Activated CD8-positive, alpha-beta memory T cell treated with anti-CD3 and anti-CD28 coated beads, Interleukin-2, amount 50 U/mL, for 24 hours (primary cell): ENCODE data around the gene ZNF331.

Source experiments
- DNase-seq: peaks from one replicate; pipeline ENCODE4 v3.0.0-alpha.2; 2020; ENCODE audit errors: extremely low read depth

The ZNF331 gene

GRCh38 chr19:53520547-53521372 is 17.2 kb upstream of the ZNF331 start:
- peak; percentile 77 for DNase-seq

- DNase-seq = no peak
These were observed 16.4 kb upstream of the ZNF331 start for GRCh38 chr19:53521373-53522202.

- DNase-seq = no peak
These were observed 12.0 kb upstream of the ZNF331 start for GRCh38 chr19:53525922-53526321.

GRCh38 chr19:53530622-53531021 is 7.3 kb upstream of the ZNF331 start:
- no peak for DNase-seq

GRCh38 chr19:53531457-53531856 is 6.5 kb upstream of the ZNF331 start:
- no peak for DNase-seq

- DNase-seq = no peak
These were observed 5.6 kb upstream of the ZNF331 start for GRCh38 chr19:53532362-53532761.

- no peak for DNase-seq
These were observed 1.8 kb upstream of the ZNF331 start for GRCh38 chr19:53536225-53536548.

- DNase-seq = no peak
These were observed 824 bp upstream of the ZNF331 start for GRCh38 chr19:53537121-53537520.

GRCh38 chr19:53538378-53539109 is 599 bp downstream of the ZNF331 start:
- DNase-seq = no peak

- no peak for DNase-seq
These were observed 2.1 kb downstream of the ZNF331 start for GRCh38 chr19:53540091-53540490.

GRCh38 chr19:53541971-53542370 is 4.0 kb downstream of the ZNF331 start:
- no peak for DNase-seq

- no peak for DNase-seq
These were observed 7.5 kb downstream of the ZNF331 start for GRCh38 chr19:53545271-53546065.

- no peak for DNase-seq
These were observed 9.0 kb downstream of the ZNF331 start for GRCh38 chr19:53546758-53547513.

GRCh38 chr19:53549340-53549739 is 11.4 kb downstream of the ZNF331 start:
- DNase-seq = no peak

- no peak for DNase-seq
These were observed 14.2 kb downstream of the ZNF331 start for GRCh38 chr19:53552001-53552721.

- DNase-seq = no peak
These were observed 15.2 kb downstream of the ZNF331 start for GRCh38 chr19:53553156-53553555.

- peak; percentile 69 for DNase-seq
These were observed 16.2 kb downstream of the ZNF331 start for GRCh38 chr19:53553865-53554791.

GRCh38 chr19:53554804-53555203 is 16.9 kb downstream of the ZNF331 start:
- DNase-seq = no peak

GRCh38 chr19:53555352-53555751 is 17.4 kb downstream of the ZNF331 start:
- DNase-seq = no peak
